Endothelial cell of umbilical vein (primary cell): ENCODE data around the gene SRPX. TPM values are rescaled to one million over a fixed set of nuclear protein-coding genes. Genes with fewer than 3 reads are reported as not detected.

Experiments
- BruUV-seq: library from RNA; stranded (reverse); fragments of 400-500 nt; replicated peaks from 2 replicates; lab custom pipeline; 2021; lab: Mats Ljungman, UMichigan
- CTCF ChIA-PET: fragments of 300-600, 350-600 bp; sonication (Branson Sonifier 250); formaldehyde crosslinking; loops from one replicate; lab custom pipeline; 2021; ENCODE audit warnings: antibody characterized with exemption, inconsistent platforms; lab: Charles Lee
- POLR2A ChIA-PET: fragments of 300-600, 350-600 bp; sonication (Branson Sonifier 250); formaldehyde crosslinking; loops from one replicate; lab custom pipeline; 2021; ENCODE audit warnings: antibody characterized with exemption, inconsistent platforms; lab: Charles Lee
- DNase-seq: peaks from one replicate; pipeline ENCODE4 v3.0.0-alpha.2; 2011; ENCODE audit warnings: low read depth, low spot score
- FAIRE-seq: peaks from 2 replicates; lab custom pipeline; 2011; peaks lifted over from hg19 to GRCh38; lab: Jason Lieb, UNC
- H2AFZ ChIP-seq: 2 replicates; pipeline ENCODE4 v1.6.0; 2012; ENCODE audit warnings: low read depth, low read length, control low read depth, inconsistent platforms
- H3K27ac ChIP-seq: 2 replicates; pipeline ENCODE4 v1.5.1; 2011; ENCODE audit warnings: low read depth, mild to moderate bottlenecking, control low read depth, low read length, moderate library complexity; ENCODE audit not compliant: insufficient read depth
- H3K27me3 ChIP-seq, 2 experiments: 2 replicates each; pipeline versions ENCODE4 v1.6.0 to v1.6.1; 2011; ENCODE audit warnings: low read length in 2 of 2, mixed read lengths in 1 of 2; ENCODE audit not compliant: control insufficient read depth in 2 of 2, insufficient read depth in 2 of 2
- H3K36me3 ChIP-seq, 2 experiments: 2 replicates in 1 of 2; 3 replicates in 1 of 2; pipeline ENCODE4 v1.5.1; 2011; ENCODE audit warnings: low read length in 2 of 2, mild to moderate bottlenecking in 1 of 2, moderate library complexity in 1 of 2; ENCODE audit not compliant: control insufficient read depth in 2 of 2, insufficient read depth in 2 of 2; ENCODE audit errors: extremely low read depth in 1 of 2
- H3K4me1 ChIP-seq: 3 replicates; pipeline ENCODE4 v1.5.1; 2011; ENCODE audit warnings: mild to moderate bottlenecking, low read length; ENCODE audit not compliant: control insufficient read depth, insufficient read depth; ENCODE audit errors: extremely low read depth
- H3K4me2 ChIP-seq: 2 replicates; pipeline ENCODE4 v1.6.1; 2011; ENCODE audit warnings: low read length, control low read depth, mixed read lengths; ENCODE audit not compliant: insufficient read depth
- H3K4me3 ChIP-seq, 3 experiments: fragments of 200-600 bp in 1 of 3; sonication (generic), shearing (Covaris generic) in 1 of 3; replicated peaks in 1 of 3; 2 replicates each; pipeline ENCODE4 v1.5.1; 2011 to 2016; ENCODE audit warnings: control low read depth in 3 of 3, low read length in 3 of 3, mild to moderate bottlenecking in 2 of 3, inconsistent platforms in 1 of 3, low read depth in 1 of 3, moderate library complexity in 1 of 3; ENCODE audit not compliant: insufficient read depth in 1 of 3
- H3K79me2 ChIP-seq: 2 replicates; pipeline ENCODE4 v1.6.0; 2012; ENCODE audit warnings: low read length, inconsistent platforms; ENCODE audit not compliant: control insufficient read depth, insufficient read depth
- H3K9ac ChIP-seq: replicated peaks from 2 replicates; pipeline ENCODE3; 2011; ENCODE audit warnings: low read length, control low read depth; ENCODE audit not compliant: insufficient read depth; ENCODE audit errors: extremely low read depth
- H3K9me1 ChIP-seq: replicated peaks from 3 replicates; pipeline ENCODE4 v1.6.0; 2011; ENCODE audit warnings: mild to moderate bottlenecking, low read length; ENCODE audit not compliant: control insufficient read depth, insufficient read depth; ENCODE audit errors: extremely low read depth
- H3K9me3 ChIP-seq: replicated peaks from 2 replicates; pipeline ENCODE4 v1.5.1; 2012; ENCODE audit warnings: low read length, inconsistent platforms; ENCODE audit not compliant: control insufficient read depth, insufficient read depth
- H4K20me1 ChIP-seq: replicated peaks from 2 replicates; pipeline ENCODE3; 2011; ENCODE audit warnings: mild to moderate bottlenecking, low read length; ENCODE audit not compliant: control insufficient read depth, insufficient read depth; ENCODE audit errors: extremely low read depth
- CTCF ChIP-seq, 2 donors: IDR thresholded peaks; 1 replicate in 1 of 2; 2 replicates in 1 of 2; pipeline ENCODE4 v1.5.1; 2011; ENCODE audit warnings: low read length in 2 of 2, mild to moderate bottlenecking in 2 of 2, moderate library complexity in 2 of 2, control low read depth in 1 of 2, inconsistent platforms in 1 of 2, low read depth in 1 of 2; ENCODE audit not compliant: insufficient read depth in 1 of 2; ENCODE audit errors: extremely low read depth in 1 of 2
- EZH2 ChIP-seq: IDR thresholded peaks from 2 replicates; pipeline ENCODE4 v1.6.1; 2012; ENCODE audit warnings: borderline replicate concordance, low read depth, mild to moderate bottlenecking, moderate library complexity, low read length, inconsistent platforms; ENCODE audit not compliant: severe bottlenecking
- FOS ChIP-seq: IDR thresholded peaks from 2 replicates; pipeline ENCODE4 v1.6.1; 2011; ENCODE audit warnings: mild to moderate bottlenecking, low read length, moderate library complexity, borderline replicate concordance; ENCODE audit not compliant: insufficient read depth
- GATA2 ChIP-seq: IDR thresholded peaks from 2 replicates; pipeline ENCODE4 v1.7.0; 2011; ENCODE audit warnings: low read depth, mild to moderate bottlenecking, moderate library complexity, mixed read lengths, low read length; ENCODE audit not compliant: insufficient read length, insufficient read depth
- JUN ChIP-seq: IDR thresholded peaks from 2 replicates; pipeline ENCODE4 v1.6.1; 2011; ENCODE audit warnings: borderline replicate concordance, low read depth; ENCODE audit not compliant: insufficient read length, insufficient read depth
- MAX ChIP-seq: IDR thresholded peaks from 2 replicates; pipeline ENCODE4 v1.6.1; 2011; ENCODE audit not compliant: insufficient read depth, insufficient read length
- MYC ChIP-seq: IDR thresholded peaks from one replicate; pipeline ENCODE4 v1.6.1; 2011; ENCODE audit warnings: mild to moderate bottlenecking, low read depth, low read length
- POLR2A ChIP-seq: IDR thresholded peaks from 2 replicates; pipeline ENCODE4 v1.6.1; 2012; ENCODE audit warnings: low read depth, mild to moderate bottlenecking, control low read depth, low read length
- POLR2AphosphoS5 ChIP-seq: IDR thresholded peaks from 2 replicates; pipeline ENCODE4 v1.6.1; 2012; ENCODE audit warnings: low read depth, mild to moderate bottlenecking, control low read depth, low read length, moderate library complexity; ENCODE audit not compliant: insufficient read depth
- dilution Hi-C: fragments of 300-500 bp; cut with MboI; formaldehyde crosslinking; loops from one replicate; pipeline ENCODE4 v1.15.0; 2019; ENCODE audit warnings: low sequenced_read_pairs; ENCODE audit not compliant: extremely low pct_ligation_motif_present
- intact Hi-C: fragments of 100-400 bp; cut with micrococcal nuclease; formaldehyde crosslinking; loops from one replicate; pipeline ENCODE4 v1.10.0; 2022
- polyA plus RNA-seq, 4 experiments: library from polyadenylated mRNA; depleted of rRNA in 3 of 4; stranded (reverse) in 3 of 4; unstranded in 1 of 4; fragments of >200 nt; gene quantifications; 2 replicates each; pipeline versions ENCODE4 v1.2.1 to v1.2.3, GENCODE V29; 2011 to 2012; ENCODE audit warnings: missing spikeins in 1 of 4
- total RNA-seq: library from RNA; stranded (reverse); gene quantifications from 2 replicates; pipeline ENCODE4 v1.2.3, GENCODE V29; 2021

Gene SRPX
- total and polyA plus RNA-seq, 2 donors (not counting 3 experiments of a cell fraction or from before 2014, with no cell fraction given) = 104 to 140 TPM

DNA sequence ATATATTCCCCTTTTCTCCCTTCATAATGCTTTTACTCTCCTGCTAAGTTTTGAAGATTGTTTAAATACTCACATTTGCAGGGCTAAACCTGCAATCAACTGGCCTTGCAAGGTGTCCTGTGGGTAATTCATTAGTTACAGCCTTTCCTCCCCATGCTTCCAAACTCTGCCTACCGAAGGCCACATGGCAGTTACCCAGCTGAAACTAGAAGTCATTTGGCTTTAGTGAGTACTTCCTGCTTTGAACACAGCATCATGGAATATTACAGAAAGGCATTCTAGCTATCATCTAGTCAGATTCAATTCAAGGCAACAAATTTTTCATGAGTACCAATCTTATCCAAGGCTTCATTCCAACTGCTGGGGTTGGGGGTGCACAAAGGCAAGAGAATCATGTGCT is 55.6 kb downstream of the SRPX start:
- DNase-seq (no peak), FAIRE-seq (no peak)
- no peaks in the 10 kb centered on the region for H3K27me3 ChIP-seq
- H2AFZ ChIP-seq = no peak overlapping the region
- dilution Hi-C loops = no loop called here
- H3K4me3 ChIP-seq = no peak overlapping the region
- intact Hi-C loops = no loop called here
- H3K4me1 ChIP-seq = no peaks in the 10 kb centered on the region
- H4K20me1 ChIP-seq = no peaks in the 10 kb centered on the region
- TF ChIP-seq MYC (no peak), POLR2A (no peak), CTCF (IDR thresholded peaks at IDR 0.05; ENCODE audit: extremely low read depth in 1 of 2, insufficient read depth in 1 of 2, low read depth in 1 of 2, low read length in 2 of 2) (no peak), EZH2 (no peak), FOS (no peak), MAX (no peak), GATA2 (no peak), POLR2AphosphoS5 (no peak), JUN (no peak)
- peaks cover 0 to 3% of the 10 kb centered on the region in 2 experiments for H3K36me3 ChIP-seq
- no peaks in the 10 kb centered on the region for H3K79me2 ChIP-seq
- H3K27ac ChIP-seq = no peak overlapping the region
- H3K9ac ChIP-seq = no peak overlapping the region
- POLR2A ChIA-PET = no interaction called here
- CTCF ChIA-PET = interaction anchor here (4.0 kb wide), 1 partner anchor 237 kb away, joined by 60 read pairs; no protein-coding TSS in a partner anchor
- H3K4me2 ChIP-seq = no peak overlapping the region
- H3K9me1 ChIP-seq = no peaks in the 10 kb centered on the region
- no peaks in the 10 kb centered on the region for H3K9me3 ChIP-seq
- no TSS peak for BruUV-seq
